Common myeloid progenitor, CD34-positive (primary cell): ENCODE data around the gene ACSL1.

Experiments
- CTCF ChIA-PET: fragments of 350-600 bp; sonication (Branson Sonifier 250); formaldehyde crosslinking; loops from one replicate; lab custom pipeline; 2021; ENCODE audit warnings: antibody characterized with exemption; lab: Charles Lee
- POLR2A ChIA-PET: fragments of 350-600 bp; sonication (Branson Sonifier 250); formaldehyde crosslinking; loops from one replicate; lab custom pipeline; 2021; ENCODE audit warnings: antibody characterized with exemption; lab: Charles Lee
- DNase-seq, 3 donors: peaks; one replicate each; pipeline versions ENCODE4 v3.0.0 to v3.0.0-alpha.2; 2013
- H3K27ac ChIP-seq, 2 experiments: 1 replicate in 1 of 2; 2 replicates in 1 of 2; pipeline ENCODE4 v1.7.0; 2013; ENCODE audit warnings: inconsistent platforms in 2 of 2, low read length in 2 of 2, mild to moderate bottlenecking in 2 of 2, low read depth in 1 of 2, moderate library complexity in 1 of 2; ENCODE audit not compliant: severe bottlenecking in 2 of 2, insufficient read depth in 1 of 2, poor library complexity in 1 of 2
- H3K27me3 ChIP-seq, 5 experiments: replicated peaks in 2 of 5; 1 replicate in 3 of 5; 2 replicates in 2 of 5; pipeline versions ENCODE4 v1.6.1 to v1.7.0; 2013; ENCODE audit warnings: low read length in 4 of 5, mild to moderate bottlenecking in 2 of 5, moderate library complexity in 2 of 5, inconsistent platforms in 1 of 5; ENCODE audit not compliant: insufficient read depth in 5 of 5, control insufficient read depth in 4 of 5
- H3K36me3 ChIP-seq, 4 experiments: 1 replicate in 2 of 4; 2 replicates in 2 of 4; pipeline versions ENCODE4 v1.6.1 to v1.7.0; 2013; ENCODE audit warnings: low read length in 3 of 4, control low read depth in 1 of 4, mild to moderate bottlenecking in 1 of 4; ENCODE audit not compliant: control insufficient read depth in 4 of 4, insufficient read depth in 4 of 4
- H3K4me1 ChIP-seq, 4 experiments: 1 replicate in 3 of 4; 2 replicates in 1 of 4; pipeline versions ENCODE4 v1.6.1 to v1.7.1; 2013; ENCODE audit warnings: low read length in 3 of 4, mild to moderate bottlenecking in 3 of 4, control low read depth in 1 of 4, inconsistent platforms in 1 of 4, moderate library complexity in 1 of 4; ENCODE audit not compliant: control insufficient read depth in 4 of 4, insufficient read depth in 4 of 4; ENCODE audit errors: control extremely low read depth in 1 of 4
- H3K4me3 ChIP-seq, 7 experiments: 1 replicate in 4 of 7; 2 replicates in 3 of 7; pipeline versions ENCODE4 v1.5.1 to v1.7.0; 2013; ENCODE audit warnings: mild to moderate bottlenecking in 7 of 7, low read length in 6 of 7, moderate library complexity in 6 of 7, inconsistent platforms in 2 of 7, low read depth in 2 of 7, control low read depth in 1 of 7; ENCODE audit not compliant: insufficient read depth in 4 of 7, control insufficient read depth in 1 of 7; ENCODE audit errors: extremely low read depth in 1 of 7
- H3K9me3 ChIP-seq, 5 experiments: 1 replicate in 4 of 5; 2 replicates in 1 of 5; pipeline versions ENCODE4 v1.6.1 to v1.7.1; 2013; ENCODE audit warnings: low read length in 4 of 5, mild to moderate bottlenecking in 2 of 5, inconsistent platforms in 1 of 5, low read depth in 1 of 5, moderate library complexity in 1 of 5; ENCODE audit not compliant: control insufficient read depth in 4 of 5, insufficient read depth in 2 of 5; ENCODE audit errors: control extremely low read depth in 1 of 5
- WGBS: methylation state at CpG from one replicate; pipeline ENCODE4 v1.1.5; 2013; ENCODE audit not compliant: insufficient coverage; 5-methylcytosine and 5-hydroxymethylcytosine counted together

The ACSL1 gene

DNA sequence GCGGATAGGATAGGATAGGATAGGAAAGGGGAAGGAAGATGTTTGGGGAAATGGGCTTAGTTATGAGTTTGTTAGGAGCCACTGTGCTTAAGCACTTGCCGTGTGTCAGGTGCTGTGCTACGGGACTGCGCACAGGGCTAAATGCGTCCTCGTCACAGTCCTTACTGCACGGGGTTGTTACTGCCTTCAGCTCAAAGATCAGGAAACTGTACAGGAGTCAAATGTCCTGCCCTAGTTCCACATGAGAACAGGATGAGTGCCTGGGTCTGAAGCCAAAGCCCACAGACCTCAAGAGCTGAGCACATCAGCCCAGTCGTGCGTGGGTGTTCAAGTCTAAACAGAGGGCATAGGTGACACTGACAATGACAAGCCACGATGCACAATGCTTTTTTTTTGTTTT, 15.0 kb downstream of the ACSL1 start:
- H3K4me1 ChIP-seq = peaks cover 2 to 22% (median 16%) of the 10 kb centered on the region in 4 experiments
- no peaks in the 10 kb centered on the region for H3K9me3 ChIP-seq
- WGBS = 90% methylated on average over 10 of the region's 10 CpGs
- no peak for DNase-seq
- no peak overlapping the region for H3K27ac ChIP-seq
- no peaks in the 10 kb centered on the region for H3K27me3 ChIP-seq
- no peaks in the 10 kb centered on the region for H3K36me3 ChIP-seq
- ChIA-PET CTCF (interaction anchor here (0.9 to 1.9 kb wide), 5 partner anchors 10 to 69 kb away, joined by 3 to 9 read pairs (median 3); no protein-coding TSS in a partner anchor), POLR2A (no interaction called here)
- no peak overlapping the region for H3K4me3 ChIP-seq

- no CpG with 5 or more reads among the region's 1 CpG for WGBS
- no peaks in the 10 kb centered on the region for H3K36me3 ChIP-seq
- peaks cover 0 to 15% (median 8%) of the 10 kb centered on the region in 4 experiments for H3K4me1 ChIP-seq
- DNase-seq = no peak
- H3K4me3 ChIP-seq = no peak overlapping the region
- ChIA-PET POLR2A (no interaction called here), CTCF (interaction anchor here (1.8 to 2.4 kb wide), 2 partner anchors 16 to 63 kb away, joined by 5 to 11 read pairs; no protein-coding TSS in a partner anchor)
- H3K27ac ChIP-seq = no peak overlapping the region
- H3K9me3 ChIP-seq = no peaks in the 10 kb centered on the region
- H3K27me3 ChIP-seq = no peaks in the 10 kb centered on the region
These were observed 17.1 kb downstream of the ACSL1 start for GRCh38 chr4:184808713-184809050.

DNA sequence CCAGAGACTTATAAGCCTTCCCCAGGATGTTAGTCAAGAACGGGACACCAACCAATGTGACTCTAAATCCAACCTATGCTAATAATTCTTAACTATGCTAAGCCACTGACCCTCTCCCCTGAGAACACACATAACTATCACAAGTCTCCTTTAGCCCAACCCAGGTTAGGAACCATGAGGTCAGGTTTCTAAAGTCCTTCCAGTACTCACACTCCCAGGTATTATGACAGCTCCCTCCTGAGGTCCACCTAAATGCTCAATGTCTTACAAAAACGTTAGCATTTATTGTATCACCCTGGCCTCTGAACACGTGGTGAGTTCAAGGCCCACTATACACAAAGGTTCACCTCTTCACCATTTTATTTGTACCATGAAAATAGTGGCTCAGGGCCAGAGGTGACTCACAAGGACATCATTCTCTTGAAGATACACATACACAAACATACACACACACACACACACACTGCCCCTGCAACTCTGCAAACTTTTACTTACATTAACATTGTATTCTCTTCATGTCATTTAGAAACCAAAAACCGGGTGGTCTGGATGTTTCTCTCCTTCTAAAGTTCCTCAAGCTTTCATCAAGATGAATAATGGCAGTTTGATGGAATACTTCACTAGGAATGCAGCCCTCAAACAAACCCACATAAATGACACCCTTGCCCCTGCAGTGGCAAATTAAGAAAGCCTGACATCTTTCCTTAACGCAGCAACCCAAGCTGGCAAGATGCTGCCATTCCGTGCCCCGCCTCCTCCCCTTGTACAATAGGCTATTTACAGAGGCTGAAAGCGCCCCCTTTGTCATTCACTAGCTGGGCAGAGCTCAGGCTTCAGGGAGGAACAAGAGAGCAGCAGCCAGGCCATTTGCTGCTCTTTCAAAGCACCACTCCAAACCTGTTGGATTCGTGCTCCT, 17.7 kb downstream of the ACSL1 start:
- WGBS = 79% methylated on average over 5 of the region's 9 CpGs
- ChIA-PET POLR2A (interaction anchor here (0.6 kb wide), 1 partner anchor 19 kb away, joined by 3 read pairs; no protein-coding TSS in a partner anchor), CTCF (interaction anchor here (0.8 to 2.4 kb wide), 4 partner anchors 12 to 63 kb away, joined by 3 to 11 read pairs (median 4); no protein-coding TSS in a partner anchor)
- no peak overlapping the region for H3K4me3 ChIP-seq
- peak in 1 of 3 donors; percentile 38 for DNase-seq
- H3K27ac ChIP-seq = no peak overlapping the region
- peaks cover 0 to 3% (median 0%) of the 10 kb centered on the region in 4 experiments for H3K36me3 ChIP-seq
- H3K9me3 ChIP-seq = no peaks in the 10 kb centered on the region
- H3K4me1 ChIP-seq = peaks cover 0 to 15% (median 5%) of the 10 kb centered on the region in 4 experiments
- H3K27me3 ChIP-seq = no peaks in the 10 kb centered on the region

DNA sequence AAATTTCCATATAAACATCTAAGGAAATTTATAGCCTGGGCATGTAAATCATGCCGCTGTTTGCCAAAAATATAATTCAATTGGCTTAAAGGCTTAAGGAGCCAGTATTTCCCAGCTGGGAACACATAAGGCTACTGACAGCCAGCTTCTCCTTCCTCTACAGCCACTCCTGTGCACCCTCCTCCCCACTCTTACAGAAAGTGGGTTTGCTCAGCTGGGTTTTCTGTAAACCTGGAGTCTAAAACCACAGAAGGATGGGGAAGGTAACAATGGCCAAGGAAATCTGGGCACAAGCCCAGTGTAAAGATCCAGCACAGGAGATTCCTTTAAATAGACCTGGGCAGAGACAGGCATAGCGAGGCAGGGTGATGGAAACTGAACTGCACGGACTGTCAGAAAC, 18.5 kb downstream of the ACSL1 start:
- WGBS = 100% methylated on average over 3 of the region's 3 CpGs
- Histone ChIP-seq H3K4me3 (no peak overlapping the region), H3K27me3 (no peaks in the 10 kb centered on the region), H3K27ac (no peak overlapping the region), H3K36me3 (peaks cover 0 to 5% (median 4%) of the 10 kb centered on the region in 4 experiments), H3K4me1 (peaks cover 0 to 15% (median 3%) of the 10 kb centered on the region in 4 experiments), H3K9me3 (no peaks in the 10 kb centered on the region)
- ChIA-PET CTCF (interaction anchor here (0.8 to 2.4 kb wide), 6 partner anchors 13 to 62 kb away, joined by 3 to 11 read pairs (median 4); no protein-coding TSS in a partner anchor), POLR2A (no interaction called here)
- no peak for DNase-seq

- Histone ChIP-seq H3K4me1 (peaks cover 0 to 15% (median 2%) of the 10 kb centered on the region in 4 experiments), H3K9me3 (no peaks in the 10 kb centered on the region)
- no CpG with 5 or more reads among the region's 1 CpG for WGBS
These were observed 19.1 kb downstream of the ACSL1 start for GRCh38 chr4:184806711-184807110.

DNA sequence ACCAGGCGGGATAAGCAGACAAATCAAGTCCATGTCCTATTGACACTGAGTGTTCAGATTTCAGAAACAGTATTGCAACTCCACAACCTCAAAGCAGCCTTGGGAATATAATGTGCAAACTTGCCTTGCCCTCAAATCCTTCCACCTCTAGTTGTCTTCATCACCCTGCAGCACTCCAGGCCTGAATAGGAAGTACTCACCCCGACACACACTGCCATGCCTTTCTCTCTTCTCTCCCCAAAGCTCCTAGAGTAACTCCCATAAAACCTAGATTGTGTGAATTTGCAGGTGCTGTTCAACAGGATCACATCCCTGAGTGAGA, 19.6 kb downstream of the ACSL1 start:
- H3K9me3 ChIP-seq = no peaks in the 10 kb centered on the region
- H3K27ac ChIP-seq = no peak overlapping the region
- H3K27me3 ChIP-seq = no peaks in the 10 kb centered on the region
- ChIA-PET POLR2A (interaction anchor here (0.8 kb wide), 1 partner anchor 12 kb away, joined by 3 read pairs; no protein-coding TSS in a partner anchor), CTCF (interaction anchor here (0.8 to 1.5 kb wide), 3 partner anchors 9 to 55 kb away, joined by 3 to 4 read pairs (median 3); no protein-coding TSS in a partner anchor)
- WGBS = 92% methylated on average over 2 of the region's 2 CpGs
- H3K4me3 ChIP-seq = no peak overlapping the region
- no peak for DNase-seq
- H3K36me3 ChIP-seq = peaks cover 0 to 6% (median 4%) of the 10 kb centered on the region in 4 experiments
- peaks cover 0 to 15% (median 2%) of the 10 kb centered on the region in 4 experiments for H3K4me1 ChIP-seq

More at GRCh38 chr4:184806711-184807110, 19.1 kb downstream of the ACSL1 start:
- Histone ChIP-seq H3K36me3 (peaks cover 0 to 6% (median 4%) of the 10 kb centered on the region in 4 experiments), H3K4me3 (no peak overlapping the region), H3K27ac (no peak overlapping the region), H3K27me3 (no peaks in the 10 kb centered on the region)
- DNase-seq = no peak
- ChIA-PET POLR2A (interaction anchor here (0.8 kb wide), 1 partner anchor 11 kb away, joined by 3 read pairs; no protein-coding TSS in a partner anchor), CTCF (interaction anchor here (0.8 to 2.4 kb wide), 5 partner anchors 13 to 56 kb away, joined by 3 to 11 read pairs (median 4); no protein-coding TSS in a partner anchor)
